T-helper 22 cell (primary cell): ENCODE data around the gene MT2A.
"Not testable (repeated sequence)": the region's sequence is repeated elsewhere in the genome, so short reads cannot be mapped to it uniquely, and the experiment has no call there.

Experiments used
- DNase-seq: peaks from one replicate; pipeline ENCODE4 v3.0.0-alpha.2; 2020; ENCODE audit warnings: low read depth

The MT2A gene

GRCh38 chr16:56621665-56622445 is 13.5 kb downstream of the MT2A start:
- not testable (repeated sequence) for DNase-seq

- DNase-seq = not testable (repeated sequence)
These were observed 14.8 kb downstream of the MT2A start for GRCh38 chr16:56623184-56623583.

- no peak for DNase-seq
These were observed 15.3 kb downstream of the MT2A start for GRCh38 chr16:56623637-56624036.

- no peak for DNase-seq
These were observed 17.0 kb downstream of the MT2A start, which contains the start of gene MT1E for GRCh38 chr16:56625140-56625942. MT1E (plus strand) TSS chr16:56625781; CDS start chr16:56625852, 71 bp downstream.

GRCh38 chr16:56625943-56626654 is 17.7 kb downstream of the MT2A start:
- no peak for DNase-seq

- DNase-seq = no peak
These were observed 18.3 kb downstream of the MT2A start for GRCh38 chr16:56626685-56627084.

- no peak for DNase-seq
These were observed 20.3 kb downstream of the MT2A start for GRCh38 chr16:56628486-56629350.

GRCh38 chr16:56629531-56629930 is 21.1 kb downstream of the MT2A start:
- no peak for DNase-seq

- DNase-seq = no peak
These were observed 21.8 kb downstream of the MT2A start for GRCh38 chr16:56630134-56630533.

- no peak for DNase-seq
These were observed 22.8 kb downstream of the MT2A start for GRCh38 chr16:56631197-56631596.

GRCh38 chr16:56631832-56632155 is 23.4 kb downstream of the MT2A start:
- no peak for DNase-seq

- no peak for DNase-seq
These were observed 23.9 kb downstream of the MT2A start, which contains the start of gene MT1M for GRCh38 chr16:56632156-56632847. MT1M (plus strand) TSS chr16:56632659; CDS start chr16:56632732, 73 bp downstream.

- no peak for DNase-seq
These were observed 24.5 kb downstream of the MT2A start for GRCh38 chr16:56632848-56633365.

- no peak for DNase-seq
These were observed 25.2 kb downstream of the MT2A start for GRCh38 chr16:56633535-56633934.

- no peak for DNase-seq
These were observed 26.5 kb downstream of the MT2A start for GRCh38 chr16:56634715-56635440.

- no peak for DNase-seq
These were observed 27.1 kb downstream of the MT2A start for GRCh38 chr16:56635441-56635967.

- DNase-seq = no peak
These were observed 28.4 kb downstream of the MT2A start for GRCh38 chr16:56636616-56637413.

GRCh38 chr16:56637814-56638750 is 29.7 kb downstream of the MT2A start, which contains the start of gene MT1A:
MT1A (plus strand) TSS chr16:56638666; CDS start chr16:56638739, 73 bp downstream.
- no peak for DNase-seq
